NT2/D1 (cell line): ENCODE data around the gene HBG1.

ENCODE experiments used
- SUZ12 ChIP-seq: IDR thresholded peaks from 2 replicates; pipeline ENCODE4 v1.6.1; 2011; ENCODE audit not compliant: insufficient read length, insufficient read depth; ENCODE audit errors: extremely low read depth
- YY1 ChIP-seq: IDR thresholded peaks from 2 replicates; pipeline ENCODE4 v1.6.1; 2011; ENCODE audit not compliant: insufficient read length, insufficient read depth

GRCh38 chr11:5228124-5228523 lies 21.5 kb downstream of the HBG1 start:
- no peak for TF ChIP-seq SUZ12
- no peak for TF ChIP-seq YY1
